CD4-positive, alpha-beta T cell (primary cell): ENCODE measurements around the gene COL25A1. TPM values are rescaled to one million over a fixed set of nuclear protein-coding genes. Genes with fewer than 3 reads are reported as not detected.

ENCODE experiments used
- ATAC-seq: fragments of 200-7000 bp; cut with Tn5 transposase; one replicate; pipeline ENCODE4 v1.10.0; 2022; ENCODE audit warnings: mild to moderate bottlenecking; ENCODE audit not compliant: poor library complexity
- CTCF ChIA-PET: fragments of 350-600 bp; sonication (Branson Sonifier 250); formaldehyde crosslinking; loops from one replicate; lab custom pipeline; 2021; ENCODE audit warnings: antibody characterized with exemption, inconsistent platforms; lab: Charles Lee
- POLR2A ChIA-PET: fragments of 350-600 bp; sonication (Branson Sonifier 250); formaldehyde crosslinking; loops from one replicate; lab custom pipeline; 2021; ENCODE audit warnings: antibody characterized with exemption, inconsistent platforms; lab: Charles Lee
- DNase-seq, 14 experiments: peaks; one replicate each; pipeline ENCODE4 v3.0.0-alpha.2; 2013 to 2020; ENCODE audit warnings: mixed read lengths in 2 of 14
- H3K27ac ChIP-seq, 2 donors: one replicate each; pipeline versions ENCODE4 v1.5.1 to v1.7.0; 2013; ENCODE audit warnings: low read length in 2 of 2, low read depth in 1 of 2, mild to moderate bottlenecking in 1 of 2
- H3K27me3 ChIP-seq, 2 experiments: 1 replicate in 1 of 2; 2 replicates in 1 of 2; pipeline versions ENCODE4 v1.6.1 to v1.7.0; 2013; ENCODE audit warnings: low read length in 2 of 2, control low read depth in 1 of 2, mild to moderate bottlenecking in 1 of 2, moderate library complexity in 1 of 2; ENCODE audit not compliant: insufficient read depth in 2 of 2, control insufficient read depth in 1 of 2
- H3K36me3 ChIP-seq: one replicate; pipeline ENCODE4 v1.6.1; 2013; ENCODE audit warnings: low read length, control low read depth; ENCODE audit not compliant: insufficient read depth
- H3K4me1 ChIP-seq: one replicate; pipeline ENCODE4 v1.6.1; 2013; ENCODE audit warnings: low read length, control low read depth; ENCODE audit not compliant: insufficient read depth
- H3K4me3 ChIP-seq: one replicate; pipeline ENCODE4 v1.5.1; 2013; ENCODE audit warnings: mild to moderate bottlenecking, low read length, moderate library complexity
- H3K9me3 ChIP-seq, 2 experiments: 1 replicate in 1 of 2; 2 replicates in 1 of 2; pipeline versions ENCODE4 v1.6.1 to v1.7.0; 2013; ENCODE audit warnings: low read length in 2 of 2, mild to moderate bottlenecking in 2 of 2, control low read depth in 1 of 2, moderate library complexity in 1 of 2; ENCODE audit not compliant: control insufficient read depth in 1 of 2, insufficient read depth in 1 of 2
- H3K27ac Mint-ChIP-seq: one replicate; pipeline ENCODE4 v1.8.0; 2020; ENCODE audit warnings: mixed read lengths
- H3K27me3 Mint-ChIP-seq: one replicate; pipeline ENCODE4 v1.8.0; 2021; ENCODE audit warnings: mixed read lengths
- H3K36me3 Mint-ChIP-seq: one replicate; pipeline ENCODE4 v1.8.0; 2021; ENCODE audit warnings: low read depth, mixed read lengths
- H3K4me1 Mint-ChIP-seq: one replicate; pipeline ENCODE4 v1.8.0; 2021; ENCODE audit warnings: low read depth, mixed read lengths
- H3K4me3 Mint-ChIP-seq: one replicate; pipeline ENCODE4 v1.8.0; 2020; ENCODE audit warnings: mild to moderate bottlenecking, mixed read lengths
- H3K9me3 Mint-ChIP-seq: one replicate; pipeline ENCODE4 v1.8.0; 2020; ENCODE audit warnings: mixed read lengths
- intact Hi-C, 2 experiments: fragments of 100-400 bp; cut with DNase I in 1 of 2; cut with micrococcal nuclease in 1 of 2; formaldehyde crosslinking; loops; one replicate each; pipeline versions ENCODE4 v1.15.1 to v1.9.0; 2023 to 2025; cut with DNase I, micrococcal nuclease
- total RNA-seq, 174 experiments: library from RNA in 2 of 174; stranded (reverse) in 2 of 174; gene quantifications; one replicate each; pipeline ENCODE4 v1.2.3 and lab custom pipeline; 2021 to 2026
- TF ChIP-seq, protein P1 (sequence below): fragments of 200-600 bp; IDR thresholded peaks from one replicate; pipeline ENCODE4 v1.8.0; 2022; ENCODE audit warnings: antibody characterized with exemption, mild to moderate bottlenecking

COL25A1 gene
- total RNA-seq, 2 experiments from 2014 or later: 0.42 TPM; not detected in 1

DNA sequence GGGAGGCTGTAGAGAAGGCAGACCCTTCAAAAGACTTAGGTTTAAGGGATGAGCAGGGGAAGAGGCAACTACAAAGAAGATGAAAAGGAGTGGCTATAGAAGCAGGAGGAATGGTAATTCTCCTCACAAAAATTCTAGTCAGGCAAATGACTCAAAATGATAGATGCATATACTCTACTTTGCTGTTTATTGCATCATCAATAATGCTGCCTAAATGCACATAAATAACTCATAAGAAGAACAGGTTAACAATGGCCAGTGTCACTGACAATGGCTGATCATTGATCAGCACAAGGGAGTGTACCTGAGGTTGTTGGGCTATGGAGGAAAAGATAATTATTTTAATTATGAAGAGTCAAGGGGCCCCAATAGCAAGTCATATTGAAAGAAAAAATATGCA, 354.9 kb downstream of the COL25A1 start:
- H3K4me3 ChIP-seq: no peak overlapping the region
- intact Hi-C loops: no loop called here
- H3K36me3 ChIP-seq: no peaks in the 10 kb centered on the region
- no peaks in the 10 kb centered on the region for H3K4me1 Mint-ChIP-seq
- no peaks in the 10 kb centered on the region for H3K9me3 ChIP-seq
- DNase-seq: no peak
- no peak overlapping the region for H3K27ac ChIP-seq
- no peaks in the 10 kb centered on the region for H3K27me3 Mint-ChIP-seq
- ChIA-PET CTCF (no interaction called here), POLR2A (no interaction called here)
- no peaks in the 10 kb centered on the region for H3K27me3 ChIP-seq
- TF ChIP-seq, protein P1, sequence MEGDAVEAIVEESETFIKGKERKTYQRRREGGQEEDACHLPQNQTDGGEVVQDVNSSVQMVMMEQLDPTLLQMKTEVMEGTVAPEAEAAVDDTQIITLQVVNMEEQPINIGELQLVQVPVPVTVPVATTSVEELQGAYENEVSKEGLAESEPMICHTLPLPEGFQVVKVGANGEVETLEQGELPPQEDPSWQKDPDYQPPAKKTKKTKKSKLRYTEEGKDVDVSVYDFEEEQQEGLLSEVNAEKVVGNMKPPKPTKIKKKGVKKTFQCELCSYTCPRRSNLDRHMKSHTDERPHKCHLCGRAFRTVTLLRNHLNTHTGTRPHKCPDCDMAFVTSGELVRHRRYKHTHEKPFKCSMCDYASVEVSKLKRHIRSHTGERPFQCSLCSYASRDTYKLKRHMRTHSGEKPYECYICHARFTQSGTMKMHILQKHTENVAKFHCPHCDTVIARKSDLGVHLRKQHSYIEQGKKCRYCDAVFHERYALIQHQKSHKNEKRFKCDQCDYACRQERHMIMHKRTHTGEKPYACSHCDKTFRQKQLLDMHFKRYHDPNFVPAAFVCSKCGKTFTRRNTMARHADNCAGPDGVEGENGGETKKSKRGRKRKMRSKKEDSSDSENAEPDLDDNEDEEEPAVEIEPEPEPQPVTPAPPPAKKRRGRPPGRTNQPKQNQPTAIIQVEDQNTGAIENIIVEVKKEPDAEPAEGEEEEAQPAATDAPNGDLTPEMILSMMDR: no peak
- H3K4me3 Mint-ChIP-seq: no peak overlapping the region
- H3K9me3 Mint-ChIP-seq: no peaks in the 10 kb centered on the region
- no peak overlapping the region for H3K27ac Mint-ChIP-seq
- ATAC-seq: no peak
- no peaks in the 10 kb centered on the region for H3K36me3 Mint-ChIP-seq
- no peaks in the 10 kb centered on the region for H3K4me1 ChIP-seq

DNA sequence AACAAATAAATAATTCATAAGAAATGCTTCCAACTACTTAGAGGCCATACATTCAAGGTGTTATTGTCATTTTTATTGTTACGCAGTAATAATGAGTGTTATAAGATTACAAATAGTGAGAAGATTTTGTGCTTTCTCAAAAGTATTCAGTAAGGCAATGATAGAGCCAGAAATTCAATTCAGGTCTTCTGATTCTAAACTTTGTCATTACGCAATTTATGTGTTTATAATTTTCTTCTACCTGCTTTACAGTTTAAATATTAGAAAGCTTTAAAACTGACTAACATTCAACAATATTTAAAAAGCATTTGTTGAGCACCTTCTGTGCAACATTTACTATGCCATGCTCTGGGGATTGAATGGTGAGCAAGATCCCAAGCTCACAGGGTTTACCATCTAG, 356.2 kb downstream of the COL25A1 start:
- no peaks in the 10 kb centered on the region for H3K9me3 Mint-ChIP-seq
- no peak overlapping the region for H3K4me3 ChIP-seq
- H3K4me3 Mint-ChIP-seq: no peak overlapping the region
- intact Hi-C loops: no loop called here
- ATAC-seq: no peak
- POLR2A ChIA-PET: no interaction called here
- no peaks in the 10 kb centered on the region for H3K36me3 Mint-ChIP-seq
- CTCF ChIA-PET: no interaction called here
- H3K27me3 ChIP-seq: peaks cover 0 to 4% of the 10 kb centered on the region in 2 experiments
- TF ChIP-seq, protein P1: no peak
- no peaks in the 10 kb centered on the region for H3K27me3 Mint-ChIP-seq
- no peaks in the 10 kb centered on the region for H3K9me3 ChIP-seq
- H3K27ac ChIP-seq: no peak overlapping the region
- H3K4me1 ChIP-seq: no peaks in the 10 kb centered on the region
- no peak for DNase-seq
- no peaks in the 10 kb centered on the region for H3K4me1 Mint-ChIP-seq
- H3K36me3 ChIP-seq: no peaks in the 10 kb centered on the region
- no peak overlapping the region for H3K27ac Mint-ChIP-seq

DNA sequence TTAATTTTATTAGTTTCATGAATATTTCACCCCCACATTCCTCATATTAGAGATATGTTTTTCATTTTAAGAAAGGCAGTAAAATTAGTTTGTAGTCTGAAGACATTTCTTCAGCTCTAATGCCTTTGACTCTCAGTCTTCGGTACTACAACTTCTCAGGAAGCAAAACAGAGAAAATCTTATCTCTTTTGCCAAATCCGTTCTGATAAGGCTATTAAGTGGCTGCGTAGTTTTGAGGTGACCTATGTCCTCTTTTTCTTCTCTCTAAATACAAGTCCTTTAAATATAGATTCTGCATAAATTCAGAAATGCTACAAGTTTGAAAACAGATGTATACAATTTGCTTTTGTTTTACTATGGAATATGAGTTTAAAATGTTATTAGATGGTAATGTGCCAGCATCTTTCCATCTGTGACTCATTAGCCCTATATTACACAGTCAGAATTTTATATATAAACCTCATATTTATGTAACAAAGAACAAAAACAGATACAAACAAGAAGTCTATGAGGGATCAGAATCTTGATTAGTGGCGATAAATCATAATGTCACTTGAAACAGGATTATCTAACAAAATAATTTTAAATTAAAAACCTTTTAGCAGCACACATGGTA, 358.4 kb downstream of the COL25A1 start:
- ATAC-seq (no peak), DNase-seq (no peak)
- TF ChIP-seq, protein P1: no peak
- H3K27ac ChIP-seq: no peak overlapping the region
- H3K9me3 ChIP-seq: no peaks in the 10 kb centered on the region
- no peaks in the 10 kb centered on the region for H3K36me3 ChIP-seq
- ChIA-PET CTCF (no interaction called here), POLR2A (no interaction called here)
- Mint-ChIP-seq H3K4me3 (no peak overlapping the region), H3K9me3 (no peaks in the 10 kb centered on the region), H3K27ac (no peak overlapping the region), H3K4me1 (no peaks in the 10 kb centered on the region), H3K36me3 (no peaks in the 10 kb centered on the region), H3K27me3 (no peaks in the 10 kb centered on the region)
- H3K27me3 ChIP-seq: peaks cover 0 to 4% of the 10 kb centered on the region in 2 experiments
- intact Hi-C loops: no loop called here
- H3K4me3 ChIP-seq: no peak overlapping the region
- H3K4me1 ChIP-seq: no peaks in the 10 kb centered on the region
